Activated T-helper 17 cell treated with anti-CD3 and anti-CD28 coated beads, Interleukin-2, amount 50 U/mL, for 72 hours (primary cell): Measurements from ENCODE around the gene NANOGP8. TPM values are rescaled to one million over a fixed set of nuclear protein-coding genes. Genes with fewer than 3 reads are reported as not detected.

Source experiments
- ATAC-seq: fragments of 150-1000 bp; cut with Tn5 transposase; replicated peaks from 2 replicates; pipeline ENCODE4 v1.10.0; 2021; ENCODE audit warnings: mild to moderate bottlenecking, moderate library complexity
- H3K27ac Mint-ChIP-seq: one replicate; pipeline ENCODE4 v1.8.0; 2022; ENCODE audit warnings: mixed read lengths
- H3K27me3 Mint-ChIP-seq: one replicate; pipeline ENCODE4 v1.8.0; 2022; ENCODE audit warnings: mixed read lengths
- H3K36me3 Mint-ChIP-seq: one replicate; pipeline ENCODE4 v1.8.0; 2022; ENCODE audit warnings: low read depth, mild to moderate bottlenecking, mixed read lengths
- H3K4me1 Mint-ChIP-seq: one replicate; pipeline ENCODE4 v1.8.0; 2022; ENCODE audit warnings: mixed read lengths
- H3K4me3 Mint-ChIP-seq: one replicate; pipeline ENCODE4 v1.8.0; 2022; ENCODE audit warnings: mild to moderate bottlenecking, mixed read lengths
- H3K9me3 Mint-ChIP-seq: one replicate; pipeline ENCODE4 v1.8.0; 2022; ENCODE audit warnings: mixed read lengths
- total RNA-seq, 2 donors: library from RNA; stranded (reverse); gene quantifications; one replicate each; pipeline ENCODE4 v1.2.3, GENCODE V29; 2022

NANOGP8 gene
- total RNA-seq, 2 donors from 2014 or later, result not detected

GRCh38 chr15:35108453-35108852, 23.4 kb upstream of the NANOGP8 start:
- H3K9me3 Mint-ChIP-seq, result no peaks in the 10 kb centered on the region
- no peaks in the 10 kb centered on the region for H3K27me3 Mint-ChIP-seq
- H3K4me3 Mint-ChIP-seq, result no peak overlapping the region
- no peaks in the 10 kb centered on the region for H3K4me1 Mint-ChIP-seq
- no peaks in the 10 kb centered on the region for H3K36me3 Mint-ChIP-seq
- no peak overlapping the region for H3K27ac Mint-ChIP-seq
- ATAC-seq, result no peak

- Mint-ChIP-seq H3K4me3 (no peak overlapping the region), H3K36me3 (no peaks in the 10 kb centered on the region), H3K4me1 (no peaks in the 10 kb centered on the region), H3K9me3 (no peaks in the 10 kb centered on the region), H3K27me3 (no peaks in the 10 kb centered on the region), H3K27ac (no peak overlapping the region)
- ATAC-seq, result no peak
These were observed 22.5 kb upstream of the NANOGP8 start for GRCh38 chr15:35107561-35107960.

- Mint-ChIP-seq H3K4me3 (no peak overlapping the region), H3K36me3 (no peaks in the 10 kb centered on the region), H3K27me3 (no peaks in the 10 kb centered on the region), H3K4me1 (no peaks in the 10 kb centered on the region), H3K27ac (no peak overlapping the region), H3K9me3 (no peaks in the 10 kb centered on the region)
- ATAC-seq, result no peak
These were observed 22.0 kb upstream of the NANOGP8 start for GRCh38 chr15:35107122-35107521.

- Mint-ChIP-seq H3K4me3 (no peak overlapping the region), H3K9me3 (no peaks in the 10 kb centered on the region), H3K36me3 (no peaks in the 10 kb centered on the region), H3K4me1 (no peaks in the 10 kb centered on the region), H3K27me3 (no peaks in the 10 kb centered on the region), H3K27ac (no peak overlapping the region)
- no peak for ATAC-seq
These were observed 19.5 kb upstream of the NANOGP8 start for GRCh38 chr15:35104526-35105147.

- no peaks in the 10 kb centered on the region for H3K9me3 Mint-ChIP-seq
- no peak overlapping the region for H3K4me3 Mint-ChIP-seq
- H3K36me3 Mint-ChIP-seq, result no peaks in the 10 kb centered on the region
- no peak overlapping the region for H3K27ac Mint-ChIP-seq
- ATAC-seq, result no peak
- H3K4me1 Mint-ChIP-seq, result no peaks in the 10 kb centered on the region
- H3K27me3 Mint-ChIP-seq, result peaks cover 3% of the 10 kb centered on the region
These were observed 17.1 kb upstream of the NANOGP8 start for GRCh38 chr15:35102186-35102585.

GRCh38 chr15:35101335-35101734, 16.2 kb upstream of the NANOGP8 start:
- Mint-ChIP-seq H3K27me3 (peaks cover 3% of the 10 kb centered on the region), H3K27ac (no peak overlapping the region), H3K9me3 (no peaks in the 10 kb centered on the region), H3K4me3 (no peak overlapping the region), H3K4me1 (no peaks in the 10 kb centered on the region), H3K36me3 (no peaks in the 10 kb centered on the region)
- ATAC-seq, result no peak

- H3K4me3 Mint-ChIP-seq, result no peak overlapping the region
- H3K4me1 Mint-ChIP-seq, result no peaks in the 10 kb centered on the region
- H3K9me3 Mint-ChIP-seq, result no peaks in the 10 kb centered on the region
- no peaks in the 10 kb centered on the region for H3K36me3 Mint-ChIP-seq
- ATAC-seq, result no peak
- H3K27ac Mint-ChIP-seq, result no peak overlapping the region
- peaks cover 6% of the 10 kb centered on the region for H3K27me3 Mint-ChIP-seq
These were observed 13.6 kb upstream of the NANOGP8 start for GRCh38 chr15:35098737-35099136.

- Mint-ChIP-seq H3K9me3 (peaks cover 5% of the 10 kb centered on the region), H3K36me3 (no peaks in the 10 kb centered on the region), H3K27ac (no peak overlapping the region), H3K4me3 (no peak overlapping the region), H3K27me3 (peaks cover 6% of the 10 kb centered on the region), H3K4me1 (no peaks in the 10 kb centered on the region)
- no peak for ATAC-seq
These were observed 10.8 kb upstream of the NANOGP8 start for GRCh38 chr15:35095941-35096340.

GRCh38 chr15:35092846-35093245, 7.8 kb upstream of the NANOGP8 start:
- Mint-ChIP-seq H3K36me3 (no peaks in the 10 kb centered on the region), H3K4me1 (no peaks in the 10 kb centered on the region), H3K27me3 (peaks cover 3% of the 10 kb centered on the region), H3K9me3 (peaks cover 5% of the 10 kb centered on the region), H3K27ac (no peak overlapping the region), H3K4me3 (no peak overlapping the region)
- ATAC-seq, result no peak

- Mint-ChIP-seq H3K4me3 (no peak overlapping the region), H3K4me1 (no peaks in the 10 kb centered on the region), H3K27ac (no peak overlapping the region), H3K27me3 (peaks cover 3% of the 10 kb centered on the region), H3K36me3 (no peaks in the 10 kb centered on the region), H3K9me3 (peaks cover 5% of the 10 kb centered on the region)
- no peak for ATAC-seq
These were observed 7.2 kb upstream of the NANOGP8 start for GRCh38 chr15:35092311-35092710.

GRCh38 chr15:35090104-35090807, 5.2 kb upstream of the NANOGP8 start:
- Mint-ChIP-seq H3K27me3 (no peaks in the 10 kb centered on the region), H3K36me3 (no peaks in the 10 kb centered on the region), H3K9me3 (peaks cover 5% of the 10 kb centered on the region), H3K4me1 (no peaks in the 10 kb centered on the region), H3K4me3 (no peak overlapping the region), H3K27ac (no peak overlapping the region)
- ATAC-seq, result no peak

- no peak overlapping the region for H3K4me3 Mint-ChIP-seq
These were observed 4.5 kb upstream of the NANOGP8 start for GRCh38 chr15:35089551-35089950.

GRCh38 chr15:35088329-35088728, 3.2 kb upstream of the NANOGP8 start:
- Mint-ChIP-seq H3K27me3 (no peaks in the 10 kb centered on the region), H3K4me3 (no peak overlapping the region), H3K4me1 (no peaks in the 10 kb centered on the region), H3K9me3 (peaks cover 5% of the 10 kb centered on the region), H3K27ac (no peak overlapping the region), H3K36me3 (no peaks in the 10 kb centered on the region)
- ATAC-seq, result no peak

More at GRCh38 chr15:35089551-35089950, 4.5 kb upstream of the NANOGP8 start:
- no peak overlapping the region for H3K27ac Mint-ChIP-seq
- H3K27me3 Mint-ChIP-seq, result no peaks in the 10 kb centered on the region
- no peaks in the 10 kb centered on the region for H3K36me3 Mint-ChIP-seq
- no peaks in the 10 kb centered on the region for H3K4me1 Mint-ChIP-seq
- ATAC-seq, result no peak
- peaks cover 5% of the 10 kb centered on the region for H3K9me3 Mint-ChIP-seq

- Mint-ChIP-seq H3K27ac (no peak overlapping the region), H3K9me3 (peaks cover 5% of the 10 kb centered on the region), H3K27me3 (no peaks in the 10 kb centered on the region), H3K4me3 (no peak overlapping the region), H3K36me3 (no peaks in the 10 kb centered on the region), H3K4me1 (no peaks in the 10 kb centered on the region)
- no peak for ATAC-seq
These were observed 2.7 kb upstream of the NANOGP8 start for GRCh38 chr15:35087759-35088158.
